ENCODE results near the gene GGT1. TPM values are rescaled to one million over a fixed set of nuclear protein-coding genes. Genes with fewer than 3 reads are reported as not detected.
"Not testable (repeated sequence)": the region's sequence is repeated elsewhere in the genome, so short reads cannot be mapped to it uniquely, and the experiment has no call there.

Gene GGT1
- total RNA-seq, 1 donor from 2014 or later = 16.9 TPM

DNA sequence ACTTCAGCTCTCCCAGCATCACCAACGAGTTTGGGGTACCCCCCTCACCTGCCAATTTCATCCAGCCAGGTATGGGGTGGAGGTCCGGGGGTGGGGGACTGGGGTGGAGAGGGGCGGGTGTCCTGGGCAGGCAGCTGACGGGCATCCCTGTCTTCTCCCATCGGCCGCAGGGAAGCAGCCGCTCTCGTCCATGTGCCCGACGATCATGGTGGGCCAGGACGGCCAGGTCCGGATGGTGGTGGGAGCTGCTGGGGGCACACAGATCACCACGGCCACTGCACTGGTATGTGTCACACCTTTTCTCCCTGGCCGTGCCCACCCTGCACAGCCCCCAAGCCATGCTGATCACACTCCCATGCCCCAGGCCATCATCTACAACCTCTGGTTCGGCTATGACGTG is 24.9 kb downstream of the GGT1 start:
- H3K27me3 Mint-ChIP-seq; H3K36me3 Mint-ChIP-seq (ENCODE audit: insufficient read depth); DNase-seq (ENCODE audit: low spot score, unreplicated experiment); H3K4me3 Mint-ChIP-seq (ENCODE audit: low read depth); H3K9me3 Mint-ChIP-seq (ENCODE audit: low read depth); H3K27ac Mint-ChIP-seq: not testable (repeated sequence)
- H3K4me1 Mint-ChIP-seq (ENCODE audit: low read depth) = peaks cover 11% of the 10 kb centered on the region

DNA sequence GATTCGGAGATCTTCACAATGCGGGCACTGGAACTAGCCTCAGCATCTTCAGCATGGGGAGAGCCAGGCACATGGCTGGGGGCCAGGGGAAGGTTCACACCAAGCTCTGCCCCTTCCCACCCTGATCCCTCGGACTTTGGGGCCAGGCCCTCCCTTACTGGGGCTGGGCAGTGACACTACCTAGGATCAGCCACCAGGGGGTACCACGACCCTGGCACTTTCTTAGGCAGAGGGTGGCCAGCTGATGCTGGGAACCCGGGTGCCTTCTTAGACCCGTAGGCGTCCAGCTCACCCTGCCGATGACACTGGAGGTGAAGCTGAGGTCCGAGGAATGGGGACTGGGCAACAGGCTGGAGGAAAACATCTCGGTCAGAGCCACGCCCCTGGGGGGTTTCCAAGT is 26.1 kb downstream of the GGT1 start:
- H3K36me3 Mint-ChIP-seq (ENCODE audit: insufficient read depth); H3K27ac Mint-ChIP-seq; H3K9me3 Mint-ChIP-seq (ENCODE audit: low read depth); DNase-seq (ENCODE audit: low spot score, unreplicated experiment); H3K27me3 Mint-ChIP-seq; H3K4me3 Mint-ChIP-seq (ENCODE audit: low read depth): not testable (repeated sequence)
- TF ChIP-seq, protein P1, sequence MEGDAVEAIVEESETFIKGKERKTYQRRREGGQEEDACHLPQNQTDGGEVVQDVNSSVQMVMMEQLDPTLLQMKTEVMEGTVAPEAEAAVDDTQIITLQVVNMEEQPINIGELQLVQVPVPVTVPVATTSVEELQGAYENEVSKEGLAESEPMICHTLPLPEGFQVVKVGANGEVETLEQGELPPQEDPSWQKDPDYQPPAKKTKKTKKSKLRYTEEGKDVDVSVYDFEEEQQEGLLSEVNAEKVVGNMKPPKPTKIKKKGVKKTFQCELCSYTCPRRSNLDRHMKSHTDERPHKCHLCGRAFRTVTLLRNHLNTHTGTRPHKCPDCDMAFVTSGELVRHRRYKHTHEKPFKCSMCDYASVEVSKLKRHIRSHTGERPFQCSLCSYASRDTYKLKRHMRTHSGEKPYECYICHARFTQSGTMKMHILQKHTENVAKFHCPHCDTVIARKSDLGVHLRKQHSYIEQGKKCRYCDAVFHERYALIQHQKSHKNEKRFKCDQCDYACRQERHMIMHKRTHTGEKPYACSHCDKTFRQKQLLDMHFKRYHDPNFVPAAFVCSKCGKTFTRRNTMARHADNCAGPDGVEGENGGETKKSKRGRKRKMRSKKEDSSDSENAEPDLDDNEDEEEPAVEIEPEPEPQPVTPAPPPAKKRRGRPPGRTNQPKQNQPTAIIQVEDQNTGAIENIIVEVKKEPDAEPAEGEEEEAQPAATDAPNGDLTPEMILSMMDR (IDR thresholded peaks at IDR 0.05; ENCODE audit: unreplicated experiment) = peak; percentile 47
- peaks cover 11% of the 10 kb centered on the region for H3K4me1 Mint-ChIP-seq (ENCODE audit: low read depth)

DNA sequence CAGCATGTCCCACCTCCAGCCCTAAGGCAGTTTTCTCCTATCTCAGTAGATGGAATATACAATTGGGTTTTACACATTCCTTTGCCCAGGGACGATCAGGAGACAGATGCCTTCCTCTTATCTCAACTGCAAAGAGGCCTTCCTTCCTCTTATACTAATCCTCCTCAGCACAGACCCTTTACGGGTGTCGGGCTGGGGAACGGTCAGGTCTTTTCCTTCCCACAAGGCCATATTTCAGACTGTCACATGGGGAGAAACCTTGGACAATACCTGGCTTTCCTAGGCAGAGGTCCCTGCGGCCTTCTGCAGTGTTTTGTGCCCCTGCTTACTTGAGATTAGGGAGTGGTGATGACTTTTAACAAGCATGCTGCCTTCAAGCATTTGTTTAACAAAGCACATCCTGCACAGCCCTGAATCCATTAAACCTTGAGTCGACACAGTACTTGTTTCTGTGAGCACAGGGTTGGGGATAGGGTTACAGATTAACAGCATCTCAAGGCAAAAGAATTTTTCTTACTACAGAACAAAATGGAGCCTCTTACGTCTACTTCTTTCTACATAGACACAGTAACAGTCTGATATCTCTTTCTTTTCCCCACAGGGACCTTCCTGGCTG is 27.9 kb downstream of the GGT1 start:
- H3K36me3 Mint-ChIP-seq (ENCODE audit: insufficient read depth); DNase-seq (ENCODE audit: low spot score, unreplicated experiment); H3K9me3 Mint-ChIP-seq (ENCODE audit: low read depth); H3K27me3 Mint-ChIP-seq; H3K4me3 Mint-ChIP-seq (ENCODE audit: low read depth): not testable (repeated sequence)
- Mint-ChIP-seq H3K27ac (peak overlapping the region; percentile 93), H3K4me1 (ENCODE audit: low read depth) (peaks cover 11% of the 10 kb centered on the region)

DNA sequence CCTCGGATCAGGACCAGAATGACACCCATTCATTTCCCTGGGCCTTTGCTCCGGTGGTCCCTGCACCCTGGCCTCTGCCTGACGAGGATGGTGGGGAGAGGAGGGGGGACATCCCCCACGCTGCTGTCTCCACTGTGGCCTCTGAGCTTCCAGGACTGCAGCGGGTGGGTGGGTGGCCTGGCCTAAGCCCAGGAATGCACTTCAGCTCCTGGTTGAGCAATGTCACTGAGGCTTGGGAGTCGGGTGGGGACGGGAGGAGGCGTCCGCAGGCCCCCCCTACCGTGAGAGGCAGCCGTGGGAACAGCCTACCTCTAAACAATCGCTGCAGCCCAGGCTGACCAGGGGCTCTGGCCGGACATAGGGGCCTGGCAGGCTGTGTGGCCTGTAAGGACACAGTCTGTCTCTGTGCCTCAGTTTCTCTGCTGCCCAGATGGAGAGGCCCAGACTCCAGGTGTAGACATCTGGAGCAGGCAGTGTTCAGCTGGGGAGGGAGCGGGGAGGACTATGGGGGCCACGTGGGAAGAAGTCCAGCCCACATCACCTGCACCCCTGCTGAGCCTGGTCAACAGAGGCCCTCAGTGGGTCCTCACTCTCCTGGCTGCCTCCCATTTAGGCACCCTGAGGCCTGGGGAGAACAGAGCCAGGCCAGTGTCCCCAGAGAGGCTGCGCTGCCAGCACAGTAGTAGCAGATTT is 28.6 kb downstream of the GGT1 start:
- not testable (repeated sequence) for H3K36me3 Mint-ChIP-seq (ENCODE audit: insufficient read depth); H3K4me3 Mint-ChIP-seq (ENCODE audit: low read depth); H3K9me3 Mint-ChIP-seq (ENCODE audit: low read depth); DNase-seq (ENCODE audit: low spot score, unreplicated experiment); H3K27me3 Mint-ChIP-seq
- H3K4me1 Mint-ChIP-seq (ENCODE audit: low read depth) = peaks cover 11% of the 10 kb centered on the region
- H3K27ac Mint-ChIP-seq = peak overlapping the region; percentile 93

DNA sequence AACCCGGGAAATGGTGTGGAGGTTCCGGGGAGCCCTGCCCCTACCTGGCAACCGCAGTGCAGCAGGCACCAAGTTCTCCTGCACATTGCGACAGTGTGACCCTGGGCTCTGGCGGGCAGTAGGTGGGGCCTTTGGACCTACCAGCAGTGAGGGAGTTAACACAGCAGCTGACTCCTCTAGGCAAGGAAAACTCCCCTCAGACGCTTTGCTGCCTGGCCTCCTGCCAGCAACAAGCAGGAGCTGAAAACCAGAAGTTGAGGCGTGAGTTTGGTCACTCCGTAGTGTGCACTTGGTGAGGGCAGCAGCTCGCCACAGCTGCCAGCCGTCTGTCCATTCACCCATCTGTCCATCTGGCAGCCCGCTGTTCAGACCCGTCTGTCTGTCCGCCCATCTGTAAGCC is 29.6 kb downstream of the GGT1 start:
- not testable (repeated sequence) for H3K27ac Mint-ChIP-seq; H3K4me3 Mint-ChIP-seq (ENCODE audit: low read depth); DNase-seq (ENCODE audit: low spot score, unreplicated experiment); H3K36me3 Mint-ChIP-seq (ENCODE audit: insufficient read depth); H3K27me3 Mint-ChIP-seq; H3K9me3 Mint-ChIP-seq (ENCODE audit: low read depth)
- peaks cover 11% of the 10 kb centered on the region for H3K4me1 Mint-ChIP-seq (ENCODE audit: low read depth)

DNA sequence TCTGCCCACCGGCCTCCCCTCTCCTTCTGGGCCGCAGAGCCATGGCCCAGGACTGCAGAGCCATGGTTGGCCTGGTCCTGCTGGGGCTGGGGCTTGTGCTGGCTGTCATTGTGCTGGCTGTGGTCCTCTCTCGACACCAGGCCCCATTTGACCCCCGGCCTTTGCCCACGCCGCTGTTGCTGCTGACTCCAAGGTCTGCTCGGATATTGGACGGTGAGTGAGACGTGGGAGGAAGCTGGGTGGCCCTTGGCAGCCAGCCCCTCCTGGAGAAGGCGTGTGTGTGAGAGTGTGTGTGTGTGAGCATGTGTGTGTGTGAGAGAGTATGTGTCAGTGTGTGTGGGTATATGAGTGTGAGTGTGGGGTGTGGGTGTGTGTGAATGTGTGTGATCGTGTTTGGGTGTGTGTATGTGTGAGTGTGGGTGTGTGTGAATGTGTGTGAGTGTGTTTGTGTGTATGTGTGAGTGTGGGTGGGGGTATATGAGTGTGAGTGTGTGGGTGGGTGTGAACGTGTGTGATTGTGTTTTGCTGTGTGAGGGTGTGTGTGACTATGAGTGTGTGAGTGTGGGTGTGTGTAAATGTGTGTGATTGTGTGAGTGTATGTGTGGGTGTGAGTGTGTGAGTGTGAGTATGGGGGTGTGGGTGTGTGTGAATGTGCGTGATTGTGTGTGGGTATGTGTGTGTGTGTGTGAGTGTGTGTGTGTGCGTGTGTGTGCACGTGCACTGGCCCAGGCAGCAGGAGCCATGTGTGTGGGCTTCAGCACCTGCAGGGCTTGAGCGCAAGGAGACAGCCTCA is 30.4 kb downstream of the GGT1 start:
- not testable (repeated sequence) for H3K36me3 Mint-ChIP-seq (ENCODE audit: insufficient read depth); H3K4me3 Mint-ChIP-seq (ENCODE audit: low read depth); H3K9me3 Mint-ChIP-seq (ENCODE audit: low read depth); DNase-seq (ENCODE audit: low spot score, unreplicated experiment); H3K27me3 Mint-ChIP-seq
- peaks cover 11% of the 10 kb centered on the region for H3K4me1 Mint-ChIP-seq (ENCODE audit: low read depth)
- H3K27ac Mint-ChIP-seq = peak overlapping the region; percentile 12

DNA sequence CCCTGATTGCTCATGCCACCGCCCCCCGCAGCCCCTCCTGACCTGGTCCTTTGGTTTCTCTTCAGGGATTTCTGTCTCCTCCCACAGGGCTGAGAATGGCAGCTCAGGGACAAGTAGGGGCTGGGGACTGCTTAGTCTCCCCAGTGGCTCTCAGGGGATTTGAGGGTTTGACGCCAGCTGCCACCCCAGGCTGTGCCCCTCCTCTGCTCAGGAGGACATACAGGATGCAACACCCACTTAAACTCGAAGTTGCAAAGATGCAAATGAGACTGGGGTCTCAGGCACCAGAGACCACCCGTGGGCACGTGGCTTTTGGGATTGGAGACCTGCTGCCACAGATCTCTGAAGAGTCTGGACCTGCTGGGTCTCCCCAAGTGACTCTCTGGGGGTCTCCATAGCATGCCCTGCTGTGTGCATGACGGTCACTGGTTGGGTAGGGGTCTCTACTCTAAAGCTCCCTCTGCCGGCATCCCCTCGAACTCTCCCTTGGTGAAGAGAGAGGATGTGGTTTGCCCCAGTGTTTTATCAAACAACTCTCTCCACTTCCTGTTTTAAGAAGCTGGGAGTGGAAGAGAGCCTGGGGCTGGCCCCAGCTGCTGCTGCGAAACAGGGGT is 31.9 kb downstream of the GGT1 start:
- not testable (repeated sequence) for H3K36me3 Mint-ChIP-seq (ENCODE audit: insufficient read depth); H3K9me3 Mint-ChIP-seq (ENCODE audit: low read depth); DNase-seq (ENCODE audit: low spot score, unreplicated experiment); H3K27me3 Mint-ChIP-seq; H3K27ac Mint-ChIP-seq; H3K4me3 Mint-ChIP-seq (ENCODE audit: low read depth)
- H3K4me1 Mint-ChIP-seq (ENCODE audit: low read depth) = peaks cover 11% of the 10 kb centered on the region
- TF ChIP-seq, protein P1 (IDR thresholded peaks at IDR 0.05; ENCODE audit: unreplicated experiment) = peak; percentile 18

DNA sequence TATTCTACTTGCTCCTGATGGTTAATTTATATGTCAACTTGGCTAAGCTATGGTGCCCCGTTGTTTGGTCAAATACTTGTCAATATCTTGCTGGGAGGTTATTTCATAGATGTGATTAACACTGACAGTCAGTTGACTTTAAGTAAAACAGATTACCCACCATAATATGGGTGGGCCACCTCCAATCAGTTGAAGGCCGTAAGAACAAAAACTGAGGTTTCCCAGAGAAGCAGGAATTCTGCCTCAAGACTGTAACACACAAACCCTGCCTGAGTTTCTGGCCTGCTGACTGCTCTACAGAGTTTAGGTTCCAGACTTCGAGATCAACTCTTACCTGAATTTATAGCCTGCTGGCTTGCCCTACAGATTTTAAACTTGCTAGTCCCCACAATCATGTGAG is 33.5 kb downstream of the GGT1 start:
- H3K36me3 Mint-ChIP-seq (ENCODE audit: insufficient read depth); H3K9me3 Mint-ChIP-seq (ENCODE audit: low read depth); H3K4me3 Mint-ChIP-seq (ENCODE audit: low read depth); H3K27ac Mint-ChIP-seq; DNase-seq (ENCODE audit: low spot score, unreplicated experiment); H3K27me3 Mint-ChIP-seq; H3K4me1 Mint-ChIP-seq (ENCODE audit: low read depth): not testable (repeated sequence)

DNA sequence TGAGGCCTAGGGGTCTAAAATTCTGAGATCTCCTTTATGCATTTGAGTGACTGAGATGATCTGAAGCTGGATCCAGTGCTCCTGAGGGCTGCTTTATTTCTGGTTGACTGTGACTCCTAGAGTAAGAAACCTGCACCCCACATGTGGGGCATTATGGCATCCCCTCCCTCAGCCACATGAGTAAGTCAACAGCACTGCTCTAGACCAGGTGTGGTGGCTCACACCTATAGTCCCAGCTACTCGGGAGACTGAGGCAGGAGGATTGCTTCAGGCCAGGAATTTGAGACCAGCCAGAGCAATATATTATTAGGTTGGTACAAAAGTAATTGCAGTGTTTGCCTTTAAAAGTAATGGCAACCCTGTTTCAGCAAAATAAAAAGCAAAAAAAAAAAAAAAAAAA is 39.3 kb downstream of the GGT1 start:
- not testable (repeated sequence) for DNase-seq (ENCODE audit: low spot score, unreplicated experiment); H3K27me3 Mint-ChIP-seq; H3K4me3 Mint-ChIP-seq (ENCODE audit: low read depth); H3K36me3 Mint-ChIP-seq (ENCODE audit: insufficient read depth); H3K4me1 Mint-ChIP-seq (ENCODE audit: low read depth); H3K27ac Mint-ChIP-seq; H3K9me3 Mint-ChIP-seq (ENCODE audit: low read depth)

DNA sequence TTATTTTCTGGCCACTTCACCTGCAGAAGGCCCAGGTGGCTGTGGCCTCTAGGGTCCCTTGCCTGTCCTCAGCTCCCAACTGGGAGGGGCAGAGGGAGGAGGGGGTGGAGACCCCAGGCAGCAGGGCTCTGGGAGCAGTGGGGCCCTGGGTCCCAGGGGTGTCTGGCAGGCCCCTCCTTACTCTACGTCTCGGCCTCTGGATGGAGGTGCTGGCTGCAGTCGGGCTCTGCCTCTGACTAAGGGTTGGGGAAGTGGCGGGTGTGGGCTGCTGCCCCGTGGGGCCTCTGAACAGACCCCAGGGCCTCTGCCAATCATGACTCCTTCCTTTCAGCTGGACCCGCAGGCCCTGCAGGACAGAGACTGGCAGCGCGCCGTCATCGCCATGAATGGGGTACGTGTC is 41.4 kb downstream of the GGT1 start:
- not testable (repeated sequence) for H3K9me3 Mint-ChIP-seq (ENCODE audit: low read depth); DNase-seq (ENCODE audit: low spot score, unreplicated experiment); H3K4me1 Mint-ChIP-seq (ENCODE audit: low read depth); H3K27ac Mint-ChIP-seq; H3K4me3 Mint-ChIP-seq (ENCODE audit: low read depth); H3K27me3 Mint-ChIP-seq; H3K36me3 Mint-ChIP-seq (ENCODE audit: insufficient read depth)
